ENCODE results near the gene FRY. TPM values are rescaled to one million over a fixed set of nuclear protein-coding genes. Genes with fewer than 3 reads are reported as not detected.

The FRY gene
- total and polyA plus RNA-seq, 8 donors, result 5.6 to 27.9 (median 21.1) TPM

GRCh38 chr13:32282096-32282711 is 250.6 kb downstream of the FRY start:
- Histone ChIP-seq H3K36me3 (peaks cover 0 to 19% (median 4%) of the 10 kb centered on the region in 3 donors), H3K27ac (no peak overlapping the region), H3K4me3 (no peak overlapping the region), H3K9me3 (no peaks in the 10 kb centered on the region), H3K4me1 (peaks cover 0 to 6% (median 0%) of the 10 kb centered on the region in 3 donors), H3K27me3 (no peaks in the 10 kb centered on the region)
- no peak for DNase-seq
- TF ChIP-seq CTCF (IDR thresholded peaks at IDR 0.05), result no peak
- WGBS, 2 donors, result 77 to 82% methylated on average over 2 of the region's 2 CpGs
- no peak for ATAC-seq
- no peak for FAIRE-seq
- intact Hi-C loops (cut with DNase I), result no loop called here

GRCh38 chr13:32284927-32285632 is 253.5 kb downstream of the FRY start:
- WGBS, 2 donors, result 21 to 24% methylated on average over 6 of the region's 6 CpGs
- FAIRE-seq (no peak), DNase-seq (peak in 1 of 6 donors; percentile 20), ATAC-seq (peak in 3 of 4 donors; percentile 55 to 75 (median 64))
- peaks cover 0 to 6% (median 0%) of the 10 kb centered on the region in 3 donors for H3K36me3 ChIP-seq
- no peak for TF ChIP-seq CTCF (IDR thresholded peaks at IDR 0.05)
- H3K27me3 ChIP-seq, result no peaks in the 10 kb centered on the region
- no peaks in the 10 kb centered on the region for H3K9me3 ChIP-seq
- H3K4me3 ChIP-seq, result no peak overlapping the region
- intact Hi-C loops (cut with DNase I), result no loop called here
- H3K4me1 ChIP-seq, result peaks cover 0 to 6% (median 0%) of the 10 kb centered on the region in 3 donors
- peak overlapping the region in 2 of 4 donors; percentile 20 to 31 for H3K27ac ChIP-seq

- peak overlapping the region in 1 of 4 donors; percentile 20 for H3K27ac ChIP-seq
- peaks cover 0 to under 1% (median 0%) of the 10 kb centered on the region in 3 donors for H3K36me3 ChIP-seq
- WGBS, 2 donors, result 60 to 64% methylated on average over 4 of the region's 4 CpGs
- no peaks in the 10 kb centered on the region for H3K9me3 ChIP-seq
- TF ChIP-seq CTCF (IDR thresholded peaks at IDR 0.05), result no peak
- ATAC-seq (no peak), FAIRE-seq (no peak), DNase-seq (no peak)
- H3K4me3 ChIP-seq, result no peak overlapping the region
- H3K27me3 ChIP-seq, result no peaks in the 10 kb centered on the region
- intact Hi-C loops (cut with DNase I), result no loop called here
- H3K4me1 ChIP-seq, result peaks cover 0 to 6% (median 0%) of the 10 kb centered on the region in 3 donors
Measured at GRCh38 chr13:32285633-32285965, 254.0 kb downstream of the FRY start.

GRCh38 chr13:32297206-32297605 is 265.6 kb downstream of the FRY start:
- no peak for TF ChIP-seq CTCF (IDR thresholded peaks at IDR 0.05)
- DNase-seq (no peak), FAIRE-seq (no peak), ATAC-seq (no peak)
- no peaks in the 10 kb centered on the region for H3K4me1 ChIP-seq
- H3K27ac ChIP-seq, result no peak overlapping the region
- no peak overlapping the region for H3K4me3 ChIP-seq
- peaks cover 0 to 13% (median 3%) of the 10 kb centered on the region in 3 donors for H3K36me3 ChIP-seq
- H3K9me3 ChIP-seq, result no peaks in the 10 kb centered on the region
- intact Hi-C loops (cut with DNase I), result no loop called here
- 84 to 91% methylated on average over 2 of the region's 2 CpGs for WGBS, 2 donors
- no peaks in the 10 kb centered on the region for H3K27me3 ChIP-seq

- Histone ChIP-seq H3K9me3 (no peaks in the 10 kb centered on the region), H3K27ac (no peak overlapping the region), H3K27me3 (no peaks in the 10 kb centered on the region), H3K4me3 (no peak overlapping the region), H3K4me1 (no peaks in the 10 kb centered on the region), H3K36me3 (peaks cover 0 to 13% (median 3%) of the 10 kb centered on the region in 3 donors)
- WGBS, 2 donors, result 92 to 97% methylated on average over 6 of the region's 6 CpGs
- no peak for TF ChIP-seq CTCF (IDR thresholded peaks at IDR 0.05)
- ATAC-seq, result no peak
- no peak for DNase-seq
- intact Hi-C loops (cut with DNase I), result no loop called here
- FAIRE-seq, result no peak
Measured at GRCh38 chr13:32298695-32299094, 267.1 kb downstream of the FRY start.
